ENCODE data around the gene USH2A.

Gene USH2A

DNA sequence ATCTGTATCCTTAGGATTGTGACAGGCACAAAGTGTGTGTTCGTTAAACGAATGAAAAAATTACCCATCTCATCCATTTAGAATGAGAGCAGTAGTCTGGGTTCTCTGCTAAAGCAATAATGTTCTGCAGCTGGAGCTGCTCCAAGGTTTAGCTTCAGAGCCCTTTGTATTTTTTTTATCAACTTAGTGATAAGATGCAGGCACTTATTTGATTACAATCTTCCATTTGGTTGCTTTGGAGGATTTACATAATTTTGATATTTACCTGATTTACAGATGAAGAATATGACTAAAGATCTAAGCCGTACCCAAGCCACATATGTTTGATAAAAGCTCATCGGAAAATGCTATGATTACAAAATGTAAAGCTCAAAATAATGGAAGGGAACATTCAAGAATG is 654.9 kb downstream of the USH2A start:
- no peak for DNase-seq

DNA sequence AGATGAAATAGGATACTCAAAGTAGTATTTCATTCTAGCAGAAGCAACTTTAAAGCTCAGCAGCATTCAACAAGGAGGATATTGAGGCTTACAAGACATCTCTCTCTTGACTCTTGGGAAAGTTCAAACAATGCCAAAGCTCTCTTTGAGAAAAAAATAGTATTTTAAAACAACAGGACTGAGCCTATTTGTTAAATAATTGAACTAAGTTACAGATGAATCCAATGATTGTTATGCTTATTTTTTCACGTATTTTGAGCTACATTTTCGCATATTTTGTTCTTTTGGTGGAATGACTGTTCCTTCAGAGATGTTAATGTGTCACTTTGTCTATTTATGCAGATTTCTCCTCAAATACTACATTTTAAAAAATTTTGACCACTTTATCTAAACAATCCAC is 655.5 kb downstream of the USH2A start:
- no peak for DNase-seq

DNA sequence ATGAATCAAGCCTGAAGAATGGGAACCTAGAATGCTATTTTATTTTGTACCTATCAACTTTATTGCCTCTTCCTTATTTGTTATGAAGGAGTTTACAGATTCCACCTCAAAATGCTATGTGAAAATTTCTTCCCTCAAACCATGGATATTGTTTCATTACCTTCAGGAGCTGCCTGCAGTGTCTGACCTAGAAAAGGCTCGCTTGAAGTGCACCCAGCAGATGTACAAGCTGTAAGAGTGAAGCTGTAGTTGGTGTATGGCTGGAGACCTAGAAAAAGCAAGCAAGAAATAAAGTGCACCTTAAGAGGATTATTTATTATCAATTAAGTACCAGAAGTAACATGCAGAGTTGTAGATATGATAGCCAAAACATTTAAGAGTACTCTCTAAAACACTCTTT is 656.7 kb downstream of the USH2A start:
- no peak for DNase-seq

DNA sequence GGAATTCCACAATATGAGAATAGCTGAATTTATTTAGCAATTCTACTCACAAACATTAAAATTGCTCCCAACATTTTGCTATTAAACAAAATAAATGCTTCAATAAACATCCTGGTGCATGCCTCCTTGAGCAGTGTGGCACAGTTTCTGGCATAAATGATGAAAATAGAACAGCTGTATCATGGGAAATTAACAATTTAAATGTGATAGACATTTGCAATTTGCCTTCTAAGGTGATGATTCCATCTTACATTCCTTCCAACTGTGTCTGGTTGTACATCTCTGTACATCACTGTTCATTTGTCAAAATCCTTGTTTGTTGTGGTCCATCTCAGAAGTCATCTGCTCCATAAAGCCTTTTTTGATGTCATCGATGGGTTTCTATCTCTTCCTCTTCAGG is 657.4 kb downstream of the USH2A start:
- no peak for DNase-seq

DNA sequence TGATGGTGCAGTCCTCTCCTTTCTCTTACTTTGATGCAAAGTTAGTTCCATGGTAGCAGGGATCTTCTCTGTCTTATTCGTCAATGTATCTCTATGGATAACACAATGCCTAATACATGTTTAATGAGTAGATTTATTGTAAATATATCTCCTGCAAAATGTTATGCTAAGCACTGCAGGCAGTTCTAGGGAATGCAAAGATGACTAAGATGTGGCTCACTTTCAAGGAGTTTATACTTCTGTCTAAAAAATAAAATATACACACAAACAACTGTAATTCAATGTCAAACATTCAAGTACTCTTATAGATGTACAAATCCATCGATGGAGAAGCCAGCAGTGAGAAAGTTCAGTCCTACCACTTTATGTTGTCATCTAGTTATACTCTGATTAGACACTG is 661.8 kb downstream of the USH2A start:
- no peak for DNase-seq

DNA sequence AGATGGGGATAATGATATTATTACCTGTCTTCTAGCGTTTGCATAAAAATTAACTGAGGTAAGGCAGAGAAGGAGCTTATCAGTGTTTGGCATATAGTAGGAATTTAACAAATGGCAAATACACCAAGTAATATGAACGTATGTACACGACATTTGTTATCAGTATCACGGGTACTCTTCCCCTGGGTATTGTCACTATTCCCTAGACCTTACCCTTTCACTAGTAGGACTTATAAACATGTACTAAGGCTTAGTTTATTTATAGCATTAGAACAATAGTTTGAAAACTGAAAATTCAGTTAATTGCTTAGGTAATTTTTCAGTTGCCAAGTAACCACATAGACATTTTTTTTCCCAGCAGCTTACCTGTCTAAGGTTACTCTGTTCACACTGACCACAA is 669.1 kb downstream of the USH2A start:
- DNase-seq, result no peak

DNA sequence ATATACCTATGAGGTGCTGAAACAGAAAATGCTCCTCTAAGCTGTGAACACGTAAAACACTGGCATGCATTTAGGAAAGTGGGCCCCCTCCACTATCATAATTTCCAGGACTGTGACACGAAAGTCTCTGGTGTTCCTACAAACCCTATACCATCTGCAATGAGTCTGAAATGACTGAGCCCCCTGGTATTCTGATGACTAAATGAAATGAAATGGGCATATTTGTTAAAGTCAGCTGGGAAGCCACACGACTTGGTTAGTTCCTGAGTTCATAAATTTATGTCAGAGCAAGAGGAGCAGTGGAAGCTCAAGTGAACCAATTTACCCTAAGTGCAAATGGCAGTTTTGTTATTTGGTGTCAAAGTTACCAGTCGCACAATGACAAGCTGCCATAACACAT is 673.8 kb downstream of the USH2A start:
- peak; percentile 90 for DNase-seq

DNA sequence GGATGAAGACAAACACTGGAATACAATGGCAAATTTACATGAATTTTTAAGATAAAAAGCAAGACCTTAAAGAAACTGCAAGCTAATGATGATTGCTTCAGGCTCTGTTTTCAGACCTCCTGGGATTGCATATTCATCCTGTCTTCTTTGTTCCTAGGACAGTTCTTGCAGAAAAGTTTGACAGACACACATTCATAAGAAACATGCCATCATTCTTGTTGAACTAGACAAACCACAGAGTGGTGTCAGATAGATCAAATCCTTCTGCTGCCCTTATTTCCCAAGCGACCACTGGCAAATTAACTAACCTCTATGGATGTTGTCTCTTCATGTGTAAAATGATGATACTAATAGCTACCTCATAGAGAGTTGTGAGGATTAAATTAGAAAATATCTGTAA is 674.8 kb downstream of the USH2A start:
- peak; percentile 49 for DNase-seq

DNA sequence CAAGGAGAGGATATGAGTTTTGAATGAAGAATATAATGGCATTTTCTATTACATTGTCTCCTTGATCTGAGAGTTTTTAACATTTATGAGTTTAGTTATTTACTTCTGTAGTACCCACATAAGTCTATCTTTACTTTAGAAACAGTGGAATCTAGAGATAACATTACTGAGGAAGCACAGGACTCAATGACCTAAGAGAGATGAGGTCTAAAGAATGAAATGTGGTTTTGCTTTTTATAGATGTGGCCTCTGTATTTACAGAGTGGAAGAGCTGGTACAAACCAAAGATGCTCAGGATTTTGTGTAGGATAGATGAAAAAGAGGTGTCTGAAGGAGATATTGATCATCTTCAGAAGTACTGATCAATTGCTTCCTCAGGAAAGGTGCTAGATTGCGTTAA is 678.8 kb downstream of the USH2A start:
- peak; percentile 20 for DNase-seq

DNA sequence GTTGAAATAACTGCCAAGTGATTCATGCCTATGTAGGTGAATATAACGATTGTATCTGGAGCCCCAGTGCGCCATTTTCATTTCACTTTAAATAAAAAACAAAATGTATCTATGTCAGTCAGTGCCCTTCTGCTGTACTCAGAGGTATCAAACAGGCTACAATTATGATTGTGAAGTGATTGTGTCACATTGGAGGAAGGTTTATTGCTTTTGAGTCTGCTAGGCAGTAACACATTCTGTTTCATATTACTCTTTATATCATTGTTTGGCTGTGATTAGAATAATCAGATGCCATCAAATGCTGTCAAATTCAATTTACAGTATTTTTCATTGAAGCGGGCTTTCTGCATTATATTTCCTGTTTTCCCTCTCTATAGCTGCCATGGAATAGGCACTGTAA is 684.2 kb downstream of the USH2A start:
- DNase-seq, result no peak

DNA sequence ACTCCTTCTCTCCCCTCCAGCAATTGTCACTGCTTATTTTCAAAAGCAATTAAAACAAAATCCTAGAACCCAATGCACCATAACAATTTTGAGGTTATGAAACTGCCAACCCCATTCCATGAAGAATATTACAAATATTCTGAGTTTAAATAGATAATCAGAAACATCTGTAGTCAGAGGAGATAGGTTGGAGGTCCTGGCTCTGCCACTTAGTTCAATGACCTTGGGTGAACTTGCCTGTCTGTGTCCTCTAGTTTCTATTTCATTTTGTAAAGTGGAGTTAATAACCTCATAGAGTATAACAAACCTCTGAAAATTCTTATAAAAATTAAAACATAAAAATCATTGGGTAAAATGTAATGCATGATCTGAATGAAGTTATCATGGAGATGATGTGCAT is 691.5 kb downstream of the USH2A start:
- DNase-seq, result peak; percentile 22

DNA sequence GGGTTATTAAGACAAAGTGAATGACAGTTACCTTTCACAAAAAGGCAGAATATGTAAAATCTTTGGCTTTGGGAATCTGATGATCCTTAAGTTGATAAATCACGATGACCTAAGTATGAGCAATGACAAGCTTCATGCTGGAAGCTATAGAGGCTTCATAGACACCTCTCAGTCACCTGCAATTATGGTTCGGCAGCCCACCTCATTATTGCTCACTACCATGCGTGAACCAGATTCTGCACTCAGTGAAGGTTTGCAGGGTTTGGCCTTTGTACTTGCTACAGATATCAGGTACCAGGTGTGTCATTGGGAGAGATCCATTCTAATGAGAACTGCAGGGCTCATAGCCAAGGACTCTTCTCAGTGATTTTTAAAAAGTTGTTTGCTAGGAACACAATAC is 692.6 kb downstream of the USH2A start:
- DNase-seq, result no peak

DNA sequence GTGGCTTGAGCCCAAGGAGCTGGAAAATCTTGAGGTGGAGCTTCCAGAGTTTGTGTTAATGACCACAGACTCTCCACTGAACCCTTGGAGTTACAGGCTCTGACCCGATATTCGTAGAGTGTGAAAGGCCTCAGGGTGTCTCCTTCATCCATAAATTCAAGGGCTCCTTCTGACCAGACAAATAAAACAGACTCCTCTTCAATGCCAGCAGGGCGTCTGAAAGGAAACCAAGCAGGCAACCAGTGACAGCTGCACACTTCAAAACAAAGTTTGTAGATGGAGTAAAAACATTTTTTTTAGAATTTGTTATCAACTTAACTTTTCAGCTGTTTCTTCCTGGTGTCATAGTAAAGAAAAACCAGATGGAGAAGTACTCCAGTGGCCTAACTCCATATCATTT is 695.1 kb downstream of the USH2A start:
- no peak for DNase-seq

DNA sequence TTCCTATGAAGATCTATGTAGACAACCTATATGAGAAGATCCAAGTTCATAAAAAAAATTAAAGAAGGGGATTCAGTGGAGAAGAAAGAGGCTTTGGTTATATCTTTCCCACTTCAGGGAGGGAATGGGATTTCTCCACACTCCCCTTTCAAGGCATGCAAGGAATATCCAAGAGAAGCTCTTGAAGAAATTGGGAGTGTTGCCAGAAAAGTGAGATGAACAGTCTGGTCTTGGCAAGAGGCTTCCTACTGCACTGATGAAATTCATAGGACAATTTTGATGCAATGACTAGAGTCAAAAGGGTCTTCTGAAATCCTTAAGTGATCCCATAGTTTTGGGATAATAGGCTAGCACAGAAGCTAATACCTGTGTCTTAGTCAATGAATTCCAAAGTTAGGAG is 703.1 kb downstream of the USH2A start:
- DNase-seq, result peak; percentile 39

DNA sequence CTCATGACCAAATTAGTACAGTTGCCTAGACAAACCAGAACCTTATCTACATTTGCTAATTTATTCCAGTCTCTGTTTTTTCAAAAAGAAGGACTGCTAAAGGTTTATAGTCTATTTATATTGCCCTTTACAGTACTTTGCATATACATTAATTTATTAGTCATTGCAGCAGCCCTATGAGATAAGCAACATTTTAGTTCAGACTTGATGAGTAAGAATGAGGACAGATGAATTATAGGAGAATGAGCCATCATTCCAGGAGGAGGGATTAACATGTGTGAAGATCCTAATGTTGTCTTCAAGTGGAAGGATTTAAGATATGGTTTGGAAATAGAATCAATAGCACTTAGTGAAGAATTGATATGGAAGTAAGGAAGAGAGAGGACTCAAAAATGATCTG is 703.7 kb downstream of the USH2A start:
- peak; percentile 75 for DNase-seq

DNA sequence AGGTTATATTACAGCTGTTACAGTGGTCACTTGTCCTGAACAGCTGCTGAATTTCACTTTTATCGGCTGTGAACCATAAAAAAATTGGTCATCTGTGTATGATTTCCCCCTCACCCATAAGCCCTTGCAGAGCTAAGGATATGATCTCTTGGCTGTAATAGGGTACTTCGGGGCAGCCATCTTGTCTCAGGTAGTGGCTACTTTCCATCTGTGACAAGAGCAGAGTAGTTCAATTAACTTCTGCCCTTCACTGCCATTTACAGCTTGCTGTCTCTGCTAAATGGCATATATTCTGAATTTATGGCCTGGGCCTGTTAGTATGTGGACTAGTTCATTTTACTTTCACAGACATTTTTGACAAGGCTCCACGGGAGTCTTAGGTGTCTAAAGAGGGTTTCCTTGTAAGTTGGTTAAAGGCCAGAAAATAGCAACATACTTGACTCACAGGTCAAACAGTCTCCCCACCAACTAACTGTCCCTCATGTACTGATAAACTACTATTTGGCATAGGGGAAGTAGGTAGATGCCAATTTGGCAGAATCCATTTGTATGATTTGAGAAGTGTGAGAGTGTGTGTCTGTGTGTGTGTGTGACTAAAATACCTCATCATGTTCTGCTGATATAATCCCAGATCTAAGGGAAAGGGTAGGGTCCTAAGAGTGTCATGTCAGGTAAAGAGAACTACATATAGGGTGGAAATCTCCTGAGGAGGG is 704.5 kb downstream of the USH2A start:
- DNase-seq, result no peak

DNA sequence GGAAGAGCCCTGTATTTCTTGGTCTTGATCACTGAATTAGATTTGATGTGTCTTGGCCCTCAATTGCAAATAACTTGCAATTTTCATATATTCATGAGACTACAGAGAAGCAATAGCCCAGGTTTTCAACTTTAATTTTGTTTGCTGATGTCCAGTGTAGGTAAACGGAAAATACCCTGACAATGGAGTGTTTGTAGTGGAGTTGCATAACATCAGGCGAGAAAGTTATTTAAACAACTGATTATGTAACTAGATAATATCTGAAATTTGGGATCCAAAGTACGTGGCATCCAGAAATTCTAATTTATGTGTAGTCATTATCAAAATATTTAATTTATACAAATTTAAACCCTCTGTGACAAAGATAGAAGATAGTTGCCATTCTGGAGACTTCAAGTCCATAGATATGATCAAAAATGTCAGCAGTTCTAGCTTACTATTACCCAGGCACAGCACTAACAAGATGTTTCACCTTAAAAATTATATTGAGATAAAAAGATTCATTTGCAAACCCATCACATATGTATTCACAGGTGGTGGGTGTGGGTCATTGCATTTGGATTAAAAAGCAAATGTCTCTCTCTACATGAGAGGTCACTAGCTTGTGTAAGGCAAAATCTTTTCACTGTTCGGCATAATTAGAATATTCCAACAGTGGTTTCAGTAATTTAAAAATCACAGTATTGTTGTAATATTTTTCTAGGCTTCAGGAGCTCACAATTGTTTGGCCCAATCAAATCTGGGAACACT is 705.4 kb downstream of the USH2A start:
- DNase-seq, result no peak

DNA sequence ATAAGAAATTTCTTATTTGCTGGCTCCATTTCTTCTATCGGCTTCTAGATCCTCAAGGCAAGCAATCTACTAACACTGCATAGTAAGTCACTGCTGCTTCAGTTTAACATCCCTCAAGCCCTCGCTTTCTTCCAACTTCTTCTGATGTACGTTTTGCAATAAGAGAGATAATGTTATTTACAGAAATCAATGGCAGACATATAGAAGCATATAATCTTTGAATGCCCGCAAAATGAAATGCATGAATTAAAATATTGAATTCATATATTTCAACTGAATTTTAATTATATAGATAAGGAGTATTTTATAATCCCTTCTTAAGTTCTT is 712.4 kb downstream of the USH2A start:
- no peak for DNase-seq

DNA sequence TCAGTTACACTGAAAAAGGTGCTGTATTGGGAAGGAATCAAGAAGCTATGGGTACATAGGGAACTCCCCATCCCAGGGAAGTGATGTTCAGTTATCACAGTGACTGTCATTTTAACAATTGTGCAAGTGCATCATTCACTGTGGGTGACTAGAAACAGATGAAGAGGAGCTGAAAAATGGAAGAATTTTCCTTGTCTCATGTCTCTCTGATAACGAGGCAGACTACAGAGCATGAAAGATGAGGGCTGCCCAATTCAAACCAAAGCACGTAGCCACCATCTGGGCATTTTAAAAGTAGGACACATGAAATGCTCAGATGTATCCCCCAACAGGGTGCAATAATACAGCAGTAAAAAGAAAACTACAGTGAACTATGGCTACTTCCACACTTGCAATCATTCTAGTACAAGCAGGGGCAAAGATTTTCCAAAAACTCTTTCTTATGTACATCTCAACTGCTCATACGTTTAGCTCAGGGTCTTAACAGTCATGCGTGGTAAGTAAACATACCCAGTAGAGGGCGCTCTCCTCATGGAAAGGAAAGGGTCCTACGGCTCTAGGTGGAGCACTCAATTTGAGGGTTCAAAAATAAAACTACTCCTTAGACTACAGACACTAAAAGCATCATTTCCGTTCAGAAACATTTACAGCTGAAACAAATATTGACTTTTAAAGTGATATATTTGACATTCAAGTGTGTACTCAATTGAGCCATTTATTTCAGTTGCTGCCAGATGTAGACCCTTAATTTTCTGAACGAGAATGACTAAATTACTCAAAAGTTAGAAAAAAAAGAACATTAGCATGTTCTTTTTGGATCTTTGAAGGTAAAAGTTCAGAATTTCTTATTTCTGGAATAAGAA is 713.0 kb downstream of the USH2A start:
- DNase-seq, result peak; percentile 63

DNA sequence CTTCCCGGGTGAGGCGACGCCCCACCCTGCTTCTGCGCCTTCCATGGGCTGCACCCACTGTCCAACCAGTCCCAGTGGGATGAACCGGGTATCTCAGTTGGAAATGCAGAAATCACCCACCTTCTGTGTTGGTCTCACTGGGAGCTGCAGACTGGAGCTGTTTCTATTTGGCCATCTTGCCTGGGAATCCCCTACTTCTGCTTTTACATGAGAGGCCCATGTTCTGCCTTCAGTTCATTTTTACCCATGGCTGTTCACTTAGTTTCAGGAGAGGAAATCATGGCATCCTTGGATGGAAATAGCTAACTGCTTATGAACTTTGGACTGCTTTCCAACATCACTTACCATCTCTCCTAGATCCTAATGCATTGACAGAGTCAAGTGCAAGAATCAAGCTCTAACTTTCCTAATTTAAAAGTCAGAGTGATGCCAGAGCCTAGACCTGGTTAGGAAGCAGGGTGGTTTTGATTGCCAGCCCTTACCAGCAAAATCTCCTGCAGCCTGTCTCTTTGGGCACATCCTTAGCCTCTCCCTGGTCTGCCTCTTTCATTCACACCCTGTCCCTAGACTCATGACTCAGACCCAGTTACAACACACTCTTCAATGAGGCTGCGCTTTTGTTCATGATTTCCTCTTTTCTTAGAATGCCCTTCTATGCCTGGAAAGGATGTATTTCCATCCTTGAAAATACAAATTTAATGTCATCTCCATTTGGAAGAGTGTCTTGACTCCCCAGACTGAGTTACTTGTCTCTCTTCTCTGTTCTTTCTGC is 719.0 kb downstream of the USH2A start:
- peak; percentile 10 for DNase-seq

DNA sequence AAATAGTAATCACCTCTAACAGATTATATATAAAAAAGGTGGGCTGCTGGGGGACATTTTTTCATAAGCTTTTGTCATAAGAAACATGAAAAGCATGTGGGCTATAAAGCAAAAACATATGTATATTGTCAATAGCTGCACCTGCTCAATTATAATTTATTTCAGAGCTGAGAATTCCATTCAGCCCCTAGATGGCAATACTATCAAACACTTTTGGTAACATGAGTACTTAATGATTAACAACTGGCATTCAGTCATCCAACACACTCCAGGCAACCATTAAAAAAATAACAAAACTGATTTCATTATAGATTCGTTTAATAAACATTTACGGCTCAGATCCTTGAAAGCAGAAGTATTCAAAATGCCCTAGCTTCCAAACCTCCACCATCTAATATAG is 741.0 kb downstream of the USH2A start:
- no peak for DNase-seq

DNA sequence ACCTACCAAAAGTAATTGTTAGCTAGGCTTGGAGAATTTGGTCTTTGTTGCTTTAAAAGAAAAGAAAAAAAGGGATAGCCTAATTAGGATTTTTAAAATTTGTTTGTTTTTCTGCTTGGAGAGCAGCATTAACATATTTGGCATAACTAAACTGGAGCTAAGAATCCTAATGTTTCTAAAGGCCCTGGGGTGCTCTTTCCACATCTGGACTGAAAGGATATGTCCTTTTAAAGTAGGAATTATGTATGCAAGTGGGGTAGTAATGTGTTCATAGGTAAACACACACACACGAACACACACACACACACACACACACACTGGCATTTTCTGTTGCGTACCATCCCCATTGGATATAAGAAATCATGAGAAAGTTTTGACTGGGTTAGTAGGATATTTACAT is 742.2 kb downstream of the USH2A start:
- DNase-seq, result no peak

DNA sequence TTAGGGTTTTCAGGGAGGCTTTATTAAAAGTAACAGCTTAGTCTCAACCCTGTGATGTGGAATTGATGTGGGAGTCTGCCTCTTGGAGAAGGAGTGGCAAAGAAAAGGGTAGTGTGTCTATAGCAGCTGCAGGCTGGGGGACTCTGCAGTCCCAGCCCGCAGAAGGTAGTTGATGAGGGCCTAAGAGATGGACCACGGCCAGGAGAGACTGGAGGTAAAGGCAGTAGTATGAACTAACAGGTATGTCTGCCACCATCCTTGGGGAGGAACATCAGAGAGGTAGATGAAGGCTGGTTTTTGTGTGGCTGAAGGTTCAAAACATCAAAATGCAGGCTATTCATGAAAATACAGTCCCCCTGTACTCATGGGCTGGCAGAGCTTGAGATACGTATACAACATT is 744.0 kb downstream of the USH2A start:
- DNase-seq, result no peak
